ENCODE measurements around the gene NPR2.

Gene NPR2

DNA sequence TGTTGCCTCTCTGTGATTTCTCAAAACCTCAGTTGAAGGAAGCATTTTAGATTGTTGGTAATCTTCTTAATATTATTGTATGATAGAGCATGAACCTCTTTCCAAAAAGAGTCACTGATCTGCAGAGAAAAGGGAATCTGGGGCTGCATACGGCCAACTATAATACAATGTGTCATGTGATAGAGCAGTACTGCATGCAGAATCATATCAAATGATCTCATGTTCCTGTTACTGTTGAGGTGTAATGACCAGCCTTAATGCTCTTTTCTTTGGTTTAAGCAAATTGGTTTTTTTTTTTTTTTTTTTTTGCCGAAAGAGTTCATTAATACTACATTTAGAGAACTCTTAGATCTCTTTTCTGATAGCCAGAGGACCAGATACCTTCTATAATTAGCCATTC lies 24.4 kb upstream of the NPR2 start:
- no peak for DNase-seq

- DNase-seq: no peak
Observed at GRCh38 chr9:35767458-35767857, 23.9 kb upstream of the NPR2 start.

DNA sequence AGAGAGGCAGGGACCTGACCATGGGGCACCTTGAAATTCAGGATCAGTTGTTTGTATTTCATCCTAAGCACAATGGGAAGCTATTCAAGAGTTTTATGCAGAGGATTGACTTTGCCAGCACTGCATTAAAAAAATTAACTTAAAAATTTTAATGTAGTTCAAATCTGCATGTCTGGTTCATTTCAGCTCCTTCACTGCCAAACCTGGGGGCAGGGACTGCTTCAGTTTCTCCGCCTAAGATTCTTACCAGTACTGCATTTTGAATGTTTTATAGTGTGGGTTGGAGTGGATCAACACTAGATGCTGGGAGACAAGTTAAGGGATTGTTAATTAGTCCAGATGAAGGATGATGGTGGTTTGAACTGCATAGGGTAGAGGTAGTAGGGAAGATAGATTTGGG lies 21.6 kb upstream of the NPR2 start:
- DNase-seq: no peak

DNA sequence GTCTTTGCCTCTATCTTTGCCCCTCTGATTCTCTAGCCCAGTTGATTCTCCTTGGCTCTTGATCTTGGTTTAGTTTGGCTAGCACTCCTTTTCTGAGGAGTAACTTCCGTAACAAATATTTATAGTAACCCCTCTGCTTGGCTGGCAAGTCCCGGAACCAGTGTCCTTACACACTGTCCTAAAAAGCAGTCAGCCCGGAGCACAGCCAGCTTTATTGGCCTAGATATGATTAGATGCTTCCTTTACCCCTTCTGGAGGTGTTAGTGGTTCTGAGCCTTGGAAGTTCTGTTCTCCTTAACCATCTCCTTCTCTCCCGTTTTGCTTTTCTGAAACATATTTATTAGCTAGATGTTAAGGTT lies 20.3 kb upstream of the NPR2 start:
- DNase-seq: no peak

DNA sequence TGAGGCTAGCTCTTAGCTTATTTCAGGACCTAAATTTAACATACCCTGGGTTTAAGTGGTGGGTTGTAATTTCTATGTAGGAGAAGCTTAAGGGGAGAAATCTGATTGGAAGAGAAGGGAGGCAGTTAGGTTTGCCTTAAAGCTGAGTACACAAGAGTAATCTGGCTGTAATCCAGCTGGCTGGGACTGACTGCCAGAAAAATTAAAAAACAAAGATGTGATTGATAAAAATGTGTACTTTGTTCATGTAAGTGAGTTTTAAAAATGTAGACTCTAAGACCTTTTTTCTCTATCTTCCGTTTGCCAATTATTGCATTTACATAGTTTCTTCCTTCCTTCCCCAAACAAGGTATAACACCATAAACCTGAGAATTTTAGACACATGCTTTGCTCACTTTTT lies 19.9 kb upstream of the NPR2 start:
- no peak for DNase-seq

DNA sequence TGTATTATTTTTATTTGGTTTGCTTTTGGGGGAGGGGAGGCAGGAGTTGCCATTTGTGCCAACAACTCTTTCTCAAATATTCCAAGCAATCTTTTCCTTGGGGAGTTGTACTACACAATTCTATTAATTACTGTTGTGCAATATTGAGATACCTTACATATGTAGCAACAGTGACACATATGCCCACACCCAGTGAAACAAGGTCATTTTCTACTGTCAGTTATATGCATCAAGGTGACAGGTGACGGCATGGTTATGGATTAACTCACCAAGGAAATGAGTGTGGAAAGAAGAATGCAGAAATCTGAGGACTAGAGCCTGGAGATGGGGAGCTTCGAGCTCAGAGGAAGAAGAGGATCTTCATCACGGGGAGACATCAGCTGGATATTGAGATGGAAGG lies 19.4 kb upstream of the NPR2 start:
- DNase-seq: no peak

DNA sequence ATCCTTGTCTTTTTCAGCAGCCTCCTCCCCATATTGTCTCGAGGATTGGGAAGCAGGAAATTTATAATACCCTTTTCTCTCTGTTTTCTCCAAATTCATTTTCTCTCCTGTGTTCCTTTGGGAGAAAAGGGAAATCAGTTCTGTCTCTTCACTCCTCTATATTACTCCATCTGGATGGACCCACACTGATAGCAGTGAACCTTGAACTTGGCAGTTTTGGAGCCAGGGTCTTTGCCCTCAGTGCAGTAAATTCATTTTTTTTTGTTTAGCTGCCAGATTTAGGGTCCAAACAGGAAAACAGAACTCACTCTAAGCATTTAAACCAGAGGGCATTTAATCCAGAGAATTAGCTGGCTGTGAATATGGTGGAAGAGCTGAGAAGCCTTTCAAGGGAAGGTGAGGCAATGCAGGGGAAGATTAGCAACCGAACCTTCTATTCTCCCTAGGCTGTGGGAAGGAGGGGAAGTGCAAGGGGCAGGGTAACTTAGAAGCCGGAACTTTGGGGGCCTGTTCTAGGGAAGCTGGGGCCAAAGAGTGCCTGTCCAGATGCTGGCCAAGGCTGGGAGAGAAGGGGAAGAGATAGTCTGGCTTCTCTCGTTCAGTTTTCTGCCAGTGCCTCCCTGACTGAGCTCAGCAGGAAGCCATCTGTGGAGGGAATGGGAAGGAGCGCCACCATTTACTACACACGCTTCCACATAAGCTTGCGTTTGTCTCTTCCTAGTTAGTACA lies 16.3 kb upstream of the NPR2 start:
- no peak for DNase-seq

DNA sequence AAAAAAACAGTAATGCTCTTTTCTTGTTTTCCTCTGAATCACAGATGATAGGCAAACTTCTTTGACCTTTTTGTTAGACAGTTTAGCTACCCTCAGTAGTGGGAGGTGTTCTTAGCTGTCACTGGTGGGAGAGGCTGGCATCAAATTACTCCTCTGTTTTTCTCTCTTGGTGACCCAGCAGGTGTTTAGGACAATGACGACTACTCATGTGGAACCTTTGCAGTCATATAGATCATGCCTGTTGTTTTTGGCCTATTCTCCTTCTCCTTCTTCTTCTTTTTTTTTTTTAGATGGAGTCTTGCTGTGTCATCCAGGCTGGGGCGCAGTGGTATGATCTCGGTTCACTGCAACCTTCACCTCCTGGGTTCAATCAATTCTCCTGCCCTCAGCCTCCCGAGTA lies 15.4 kb upstream of the NPR2 start:
- DNase-seq: no peak

- no peak for DNase-seq
Observed at GRCh38 chr9:35778496-35778895, 12.9 kb upstream of the NPR2 start.

- DNase-seq: no peak
Observed at GRCh38 chr9:35781066-35781465, 10.3 kb upstream of the NPR2 start.

- no peak for DNase-seq
Observed at GRCh38 chr9:35783418-35783817, 8.0 kb upstream of the NPR2 start.

DNA sequence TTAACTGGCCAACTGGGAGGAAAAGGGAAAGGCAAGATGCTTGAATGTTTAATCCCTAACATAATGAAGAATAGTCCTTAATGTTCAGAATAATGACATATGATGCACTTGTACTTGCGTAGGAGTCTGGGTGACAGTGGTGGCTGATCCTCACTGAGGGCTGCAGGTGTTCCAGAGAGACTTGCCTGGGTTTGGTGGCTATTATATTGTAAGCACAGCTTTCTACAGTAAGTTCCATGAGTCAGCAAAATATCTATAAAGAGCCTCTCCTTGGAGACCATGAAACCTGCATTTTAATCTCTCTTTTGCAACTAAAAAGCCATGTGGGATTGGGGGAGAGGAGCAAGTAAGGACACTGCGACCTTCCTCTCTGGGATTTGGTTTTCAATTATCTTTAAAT lies 1.9 kb upstream of the NPR2 start:
- no peak for DNase-seq

GRCh38 chr9:35790025-35790384 lies 1.4 kb upstream of the NPR2 start:
- DNase-seq: no peak

DNA sequence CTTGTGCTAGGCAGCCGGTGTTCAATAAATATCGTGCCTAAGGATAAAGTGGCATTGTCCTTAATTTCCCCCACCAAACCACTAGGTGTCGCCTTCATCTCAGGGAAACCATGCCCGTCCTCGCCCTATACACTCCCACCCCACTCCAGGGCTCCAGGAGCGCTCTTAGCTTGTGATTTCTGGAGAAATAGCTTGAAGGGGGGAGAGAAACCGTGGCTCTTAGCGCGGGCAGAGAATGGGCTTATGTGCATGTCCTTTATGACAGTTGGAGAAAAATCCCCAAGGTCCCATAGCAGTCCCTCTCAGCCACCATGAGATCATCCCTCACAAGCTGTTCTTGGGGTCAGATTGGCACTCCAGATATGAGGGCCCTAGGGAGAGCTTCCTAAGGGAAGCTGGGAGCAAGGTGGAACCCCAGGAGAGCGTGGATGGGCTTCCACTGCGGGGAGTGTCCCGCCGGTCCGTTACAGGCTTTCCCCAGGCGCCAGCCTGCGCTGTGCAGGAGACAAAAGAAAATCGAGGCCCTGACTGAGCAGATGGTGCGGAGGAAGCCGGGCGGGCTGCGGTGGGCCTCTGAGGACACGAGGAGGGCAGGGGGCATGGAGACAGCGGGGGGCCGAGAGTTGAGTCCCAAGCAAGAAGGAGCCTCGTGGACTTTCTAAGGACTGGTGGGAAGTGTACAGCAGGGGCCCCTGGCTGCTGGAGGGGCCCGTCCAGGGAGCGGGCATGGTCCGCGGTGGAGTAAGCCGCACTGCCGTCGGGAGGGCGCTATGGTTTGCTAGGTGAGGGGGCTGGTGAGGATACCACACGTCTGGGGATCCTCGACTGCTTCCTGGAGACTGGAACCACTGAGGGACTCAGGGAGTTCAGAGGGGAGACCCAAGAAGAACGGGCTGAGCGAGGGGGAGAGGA lies 750 bp upstream of the NPR2 start:
- peak in 4 of 5 experiments; percentile 15 to 66 (median 38) for DNase-seq

DNA sequence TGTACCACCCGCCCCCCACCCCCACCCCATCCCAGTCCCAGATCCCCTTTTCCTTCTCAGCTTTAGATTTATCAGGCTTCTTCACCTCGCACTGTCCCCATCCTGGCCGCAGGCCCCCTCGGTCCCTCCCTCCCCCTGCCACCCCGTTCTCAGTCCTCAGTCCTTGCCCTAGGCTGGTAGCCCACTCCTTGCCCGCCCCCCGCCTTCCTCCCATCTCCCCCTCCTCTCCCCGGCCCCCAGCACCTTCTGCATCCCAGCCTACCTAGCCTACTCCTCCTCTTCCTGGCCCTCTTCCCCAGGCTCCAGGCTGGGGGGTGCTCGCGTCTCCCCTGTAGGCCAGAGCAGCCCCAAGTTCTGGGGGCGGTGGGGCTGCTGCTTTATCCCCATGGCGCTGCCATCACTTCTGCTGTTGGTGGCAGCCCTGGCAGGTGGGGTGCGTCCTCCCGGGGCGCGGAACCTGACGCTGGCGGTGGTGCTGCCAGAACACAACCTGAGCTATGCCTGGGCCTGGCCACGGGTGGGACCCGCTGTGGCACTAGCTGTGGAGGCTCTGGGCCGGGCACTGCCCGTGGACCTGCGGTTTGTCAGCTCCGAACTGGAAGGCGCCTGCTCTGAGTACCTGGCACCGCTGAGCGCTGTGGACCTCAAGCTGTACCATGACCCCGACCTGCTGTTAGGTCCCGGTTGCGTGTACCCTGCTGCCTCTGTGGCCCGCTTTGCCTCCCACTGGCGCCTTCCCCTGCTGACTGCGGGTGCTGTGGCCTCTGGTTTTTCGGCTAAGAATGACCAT lies 828 bp downstream of the NPR2 start:
- DNase-seq: no peak

GRCh38 chr9:35792826-35793225 lies 1.4 kb downstream of the NPR2 start:
- DNase-seq: no peak

DNA sequence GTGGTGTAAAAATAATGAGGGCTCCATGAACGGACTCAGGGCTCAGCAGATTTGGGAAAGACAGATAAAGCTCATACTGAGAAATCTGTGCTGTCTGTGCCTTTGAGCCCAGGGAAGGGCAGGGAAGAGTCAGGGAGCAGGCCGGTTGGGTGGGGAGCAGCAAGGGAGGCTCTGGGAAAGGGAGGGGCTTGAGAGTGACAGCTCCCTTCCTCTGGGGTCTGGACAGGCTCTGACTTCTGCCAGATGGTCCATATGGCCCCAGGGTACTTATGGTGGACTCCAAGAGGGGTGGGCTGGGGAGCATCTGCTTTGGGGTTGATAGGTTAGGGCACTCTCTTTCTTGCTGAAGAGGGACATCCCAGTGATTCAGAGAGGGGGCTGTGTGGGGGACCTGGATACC lies 2.1 kb downstream of the NPR2 start:
- no peak for DNase-seq

DNA sequence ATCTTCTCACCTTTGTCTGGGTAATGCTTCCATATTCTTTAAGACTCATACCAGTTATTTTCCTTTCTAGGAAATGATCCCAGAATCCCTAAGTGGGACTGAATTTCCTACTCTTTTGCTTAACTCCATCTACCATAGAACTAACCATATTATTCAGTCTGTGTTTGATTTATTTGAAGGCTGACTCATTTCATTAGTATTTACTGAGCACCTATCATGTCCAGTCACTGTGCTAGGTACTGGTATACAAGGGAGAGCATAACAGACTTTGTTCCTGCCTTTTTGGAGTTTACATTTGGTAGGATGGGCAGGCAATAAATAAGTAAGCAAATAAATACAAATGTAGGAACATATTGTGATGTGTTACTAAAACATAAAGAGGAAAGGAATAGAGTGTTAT lies 4.3 kb downstream of the NPR2 start:
- DNase-seq: no peak

DNA sequence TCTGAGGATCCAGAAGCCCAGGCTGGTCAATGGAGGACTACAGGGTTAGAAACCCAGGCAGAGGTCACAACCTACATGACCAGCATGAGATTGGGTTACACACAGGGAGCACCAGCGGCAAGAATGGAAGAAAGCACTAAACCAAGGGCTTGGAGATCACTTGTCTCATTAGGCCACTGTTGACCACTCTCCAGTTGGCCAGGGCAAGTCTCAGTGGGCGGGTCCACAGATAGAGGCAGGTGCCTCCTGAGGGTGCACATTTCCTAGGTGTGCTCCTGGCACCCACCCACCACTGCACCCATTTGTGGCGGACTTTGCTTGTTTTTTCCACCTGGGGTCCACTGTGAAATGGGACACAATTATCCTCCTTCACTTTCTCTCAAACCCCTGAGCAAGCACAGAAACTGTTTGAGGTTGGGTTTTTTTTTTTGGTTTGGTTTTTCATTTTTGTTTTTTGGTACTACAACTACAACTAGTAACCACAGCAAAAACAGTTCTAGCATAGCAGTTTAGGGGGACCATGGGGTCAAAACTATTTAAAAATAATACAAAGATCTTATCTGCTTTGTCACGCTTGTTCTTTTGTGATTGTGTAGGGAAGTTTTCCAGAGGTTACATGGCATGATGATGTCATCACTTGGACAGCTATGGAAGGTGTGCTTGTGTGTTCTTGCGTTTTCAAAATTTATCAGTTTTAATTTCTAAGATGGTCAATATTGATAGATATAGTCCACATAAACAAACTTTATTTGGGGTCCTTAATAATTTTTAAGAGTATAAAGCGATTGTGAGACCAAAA lies 6.1 kb downstream of the NPR2 start:
- no peak for DNase-seq

GRCh38 chr9:35798658-35799374 lies 7.4 kb downstream of the NPR2 start:
- peak in 2 of 5 experiments; percentile 26 to 45 for DNase-seq

- no peak for DNase-seq
Observed at GRCh38 chr9:35800530-35800929, 9.1 kb downstream of the NPR2 start.
